OCI-LY3 (cell line): ENCODE results near the gene PRIM2.
"Not testable (repeated sequence)": the region's sequence is repeated elsewhere in the genome, so short reads cannot be mapped to it uniquely, and the experiment has no call there.

Experiments used
- H2AFZ ChIP-seq: fragments of 200-600, 300-600 bp; shearing (Covaris generic); 2 replicates; pipeline ENCODE4 v1.6.0; 2014; ENCODE audit warnings: antibody characterized with exemption, low read depth, low read length
- H3K27ac ChIP-seq: fragments of 200-600, 300-600 bp; sonication (generic); 2 replicates; pipeline ENCODE4 v1.5.1; 2014; ENCODE audit warnings: mild to moderate bottlenecking, low read length, moderate library complexity, mixed read lengths
- H3K27me3 ChIP-seq: fragments of 200-600, 300-600 bp; sonication (generic); 2 replicates; pipeline ENCODE4 v1.6.1; 2014; ENCODE audit warnings: low read depth, low read length, mixed read lengths
- H3K36me3 ChIP-seq: fragments of 200-600, 300-600 bp; sonication (generic); replicated peaks from 2 replicates; pipeline ENCODE3; 2014; ENCODE audit warnings: low read depth, low read length, mixed read lengths
- H3K4me1 ChIP-seq: fragments of 300-600, 200-600 bp; sonication (generic); 2 replicates; pipeline ENCODE4 v1.6.1; 2014; ENCODE audit warnings: low read length, mixed read lengths
- H3K4me2 ChIP-seq: fragments of 200-600, 300-600 bp; sonication (generic); 2 replicates; pipeline ENCODE4 v1.6.1; 2014; ENCODE audit warnings: low read length, mixed read lengths
- H3K4me3 ChIP-seq: fragments of 300-600, 200-600 bp; sonication (generic); 2 replicates; pipeline ENCODE4 v1.5.1; 2014; ENCODE audit warnings: antibody characterized with exemption, mild to moderate bottlenecking, low read length, moderate library complexity
- H3K79me2 ChIP-seq: fragments of 300-600, 200-600 bp; shearing (Covaris generic); 2 replicates; pipeline ENCODE4 v1.6.1; 2014; ENCODE audit warnings: mild to moderate bottlenecking, low read length, mixed read lengths
- H3K9ac ChIP-seq: fragments of 300-600, 200-600 bp; shearing (Covaris generic); 2 replicates; pipeline ENCODE4 v1.6.0; 2014; ENCODE audit warnings: mild to moderate bottlenecking, low read length, moderate library complexity
- H3K9me3 ChIP-seq: fragments of 200-600, 300-600 bp; shearing (Covaris generic); 2 replicates; pipeline ENCODE4 v1.6.1; 2014; ENCODE audit warnings: low read length, mixed read lengths; ENCODE audit not compliant: insufficient read depth
- H4K20me1 ChIP-seq: fragments of 200-600, 300-600 bp; sonication (generic); 2 replicates; pipeline ENCODE4 v1.6.1; 2016; ENCODE audit warnings: low read length, mixed read lengths; ENCODE audit not compliant: insufficient read depth
- EZH2phosphoT487 ChIP-seq: fragments of 200-600 bp; shearing (Covaris generic); IDR thresholded peaks from 2 replicates; pipeline ENCODE4 v1.6.1; 2018; ENCODE audit warnings: antibody characterized with exemption, mixed run types, low read depth
- TF ChIP-seq, protein P1 (sequence below): fragments of 200-600, 300-600 bp; sonication (generic); IDR thresholded peaks from 2 replicates; pipeline ENCODE4 v1.5.1; 2014; ENCODE audit warnings: antibody characterized with exemption, low read length, low read depth

Gene PRIM2

DNA sequence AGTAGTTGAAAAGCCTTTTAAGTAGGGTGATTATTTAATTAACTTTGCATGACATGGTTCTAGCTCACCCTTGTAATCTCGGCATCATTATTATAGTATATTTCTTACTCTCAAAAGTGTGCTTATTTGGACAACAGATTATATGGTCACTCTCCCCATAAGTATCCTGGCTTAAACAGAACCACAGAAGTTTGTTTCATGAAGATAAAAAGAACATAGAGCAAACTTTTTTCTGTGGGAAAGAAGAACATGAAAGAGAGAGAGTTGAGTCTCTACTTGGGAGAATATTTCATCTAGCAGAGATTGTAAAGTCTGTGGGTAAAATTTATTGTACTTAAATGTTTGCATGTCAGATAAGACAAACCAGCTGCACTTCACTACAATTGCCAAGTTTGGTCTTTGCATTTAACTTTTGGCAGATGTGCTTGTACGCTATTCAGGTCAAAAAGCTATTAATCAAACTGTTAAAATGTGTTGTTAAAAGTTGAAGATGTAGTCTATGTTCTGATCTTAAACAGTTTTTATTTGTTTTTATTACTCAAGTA is 33.4 kb upstream of the PRIM2 start:
- no peak overlapping the region for H3K4me2 ChIP-seq
- H3K4me1 ChIP-seq: no peaks in the 10 kb centered on the region
- H3K4me3 ChIP-seq: no peak overlapping the region
- H4K20me1 ChIP-seq: no peaks in the 10 kb centered on the region
- H2AFZ ChIP-seq: no peak overlapping the region
- no peaks in the 10 kb centered on the region for H3K9me3 ChIP-seq
- TF ChIP-seq, protein P1, sequence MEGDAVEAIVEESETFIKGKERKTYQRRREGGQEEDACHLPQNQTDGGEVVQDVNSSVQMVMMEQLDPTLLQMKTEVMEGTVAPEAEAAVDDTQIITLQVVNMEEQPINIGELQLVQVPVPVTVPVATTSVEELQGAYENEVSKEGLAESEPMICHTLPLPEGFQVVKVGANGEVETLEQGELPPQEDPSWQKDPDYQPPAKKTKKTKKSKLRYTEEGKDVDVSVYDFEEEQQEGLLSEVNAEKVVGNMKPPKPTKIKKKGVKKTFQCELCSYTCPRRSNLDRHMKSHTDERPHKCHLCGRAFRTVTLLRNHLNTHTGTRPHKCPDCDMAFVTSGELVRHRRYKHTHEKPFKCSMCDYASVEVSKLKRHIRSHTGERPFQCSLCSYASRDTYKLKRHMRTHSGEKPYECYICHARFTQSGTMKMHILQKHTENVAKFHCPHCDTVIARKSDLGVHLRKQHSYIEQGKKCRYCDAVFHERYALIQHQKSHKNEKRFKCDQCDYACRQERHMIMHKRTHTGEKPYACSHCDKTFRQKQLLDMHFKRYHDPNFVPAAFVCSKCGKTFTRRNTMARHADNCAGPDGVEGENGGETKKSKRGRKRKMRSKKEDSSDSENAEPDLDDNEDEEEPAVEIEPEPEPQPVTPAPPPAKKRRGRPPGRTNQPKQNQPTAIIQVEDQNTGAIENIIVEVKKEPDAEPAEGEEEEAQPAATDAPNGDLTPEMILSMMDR: no peak
- no peak for TF ChIP-seq EZH2phosphoT487
- no peak overlapping the region for H3K9ac ChIP-seq
- H3K36me3 ChIP-seq: no peaks in the 10 kb centered on the region
- no peaks in the 10 kb centered on the region for H3K79me2 ChIP-seq
- no peak overlapping the region for H3K27ac ChIP-seq
- no peaks in the 10 kb centered on the region for H3K27me3 ChIP-seq

DNA sequence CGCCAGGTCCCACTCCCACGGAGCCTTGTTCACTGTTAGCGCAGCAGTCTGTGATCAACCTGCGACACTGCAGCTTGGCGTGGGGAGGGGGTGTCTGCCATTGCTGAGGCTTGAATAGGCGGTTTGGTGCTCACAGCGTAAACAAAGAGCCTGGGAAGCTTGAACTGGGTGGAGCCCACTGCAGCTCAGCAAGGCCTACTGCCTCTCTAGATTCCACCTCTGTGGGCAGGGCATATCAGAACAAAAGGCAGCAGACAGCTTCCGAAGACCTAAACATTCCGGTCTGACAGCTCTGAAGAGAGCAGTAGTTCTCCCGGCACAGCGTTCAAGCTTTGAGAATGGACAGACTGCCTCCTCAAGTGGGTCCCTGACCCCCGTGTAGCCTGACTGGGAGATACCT is 29.3 kb upstream of the PRIM2 start:
- not testable (repeated sequence) for H3K4me3 ChIP-seq, H3K27me3 ChIP-seq, H4K20me1 ChIP-seq, H3K4me1 ChIP-seq, H3K27ac ChIP-seq, H2AFZ ChIP-seq, H3K9me3 ChIP-seq, H3K79me2 ChIP-seq, H3K36me3 ChIP-seq, H3K9ac ChIP-seq, H3K4me2 ChIP-seq

DNA sequence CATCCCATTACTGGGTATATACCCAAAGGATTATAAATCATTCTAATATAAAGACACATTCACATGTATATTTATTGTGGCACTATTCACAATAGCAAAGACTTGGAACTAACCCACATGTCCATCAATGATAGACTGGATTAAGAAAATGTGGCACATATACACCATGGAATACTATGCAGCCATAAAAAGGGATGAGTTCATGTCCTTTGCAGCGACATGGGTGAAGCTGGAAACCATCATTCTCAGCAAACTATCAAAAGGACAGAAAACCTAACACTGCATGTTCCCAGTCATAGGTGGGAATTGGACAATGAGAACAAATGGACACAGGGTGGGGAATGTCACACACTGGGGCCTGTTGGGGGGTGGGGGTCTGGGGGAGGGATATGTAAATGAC is 24.0 kb upstream of the PRIM2 start:
- H3K4me2 ChIP-seq, H3K9ac ChIP-seq, H3K4me3 ChIP-seq, H3K27ac ChIP-seq, H3K4me1 ChIP-seq, H3K36me3 ChIP-seq, H2AFZ ChIP-seq, H4K20me1 ChIP-seq, H3K9me3 ChIP-seq, H3K79me2 ChIP-seq, H3K27me3 ChIP-seq: not testable (repeated sequence)

DNA sequence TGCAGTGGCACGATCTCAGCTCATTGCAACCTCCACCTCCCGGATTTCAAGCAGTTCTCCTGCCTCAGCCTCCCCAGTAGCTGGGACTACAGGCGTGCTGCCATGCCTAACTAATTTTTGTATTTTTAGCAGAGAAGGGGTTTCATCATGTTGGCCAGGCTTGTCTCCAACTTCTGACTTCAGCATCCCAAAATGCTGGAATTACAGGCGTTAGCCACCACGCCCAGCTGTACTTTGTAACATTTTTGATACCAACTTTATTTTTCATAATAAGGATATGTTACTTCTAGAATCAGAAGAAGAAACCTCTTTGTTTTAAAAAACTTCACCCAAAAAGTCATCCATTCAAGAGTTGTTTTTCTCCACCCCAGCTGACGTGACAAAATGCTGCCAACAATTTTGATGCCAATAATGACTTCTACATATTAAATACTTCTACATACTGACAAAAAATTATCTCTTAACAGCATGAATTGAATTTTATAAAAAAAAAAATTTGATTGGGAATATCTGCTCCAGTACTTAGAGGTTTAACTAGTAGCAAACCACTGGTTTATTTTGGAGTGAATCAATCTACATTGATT is 22.5 kb upstream of the PRIM2 start:
- no peaks in the 10 kb centered on the region for H3K27me3 ChIP-seq
- H2AFZ ChIP-seq: no peak overlapping the region
- no peaks in the 10 kb centered on the region for H3K36me3 ChIP-seq
- no peaks in the 10 kb centered on the region for H3K4me1 ChIP-seq
- no peak overlapping the region for H3K27ac ChIP-seq
- H3K9me3 ChIP-seq: no peaks in the 10 kb centered on the region
- H3K4me2 ChIP-seq: no peak overlapping the region
- no peak overlapping the region for H3K9ac ChIP-seq
- no peak for TF ChIP-seq EZH2phosphoT487
- TF ChIP-seq, protein P1: no peak
- no peak overlapping the region for H3K4me3 ChIP-seq
- H3K79me2 ChIP-seq: no peaks in the 10 kb centered on the region
- no peaks in the 10 kb centered on the region for H4K20me1 ChIP-seq

DNA sequence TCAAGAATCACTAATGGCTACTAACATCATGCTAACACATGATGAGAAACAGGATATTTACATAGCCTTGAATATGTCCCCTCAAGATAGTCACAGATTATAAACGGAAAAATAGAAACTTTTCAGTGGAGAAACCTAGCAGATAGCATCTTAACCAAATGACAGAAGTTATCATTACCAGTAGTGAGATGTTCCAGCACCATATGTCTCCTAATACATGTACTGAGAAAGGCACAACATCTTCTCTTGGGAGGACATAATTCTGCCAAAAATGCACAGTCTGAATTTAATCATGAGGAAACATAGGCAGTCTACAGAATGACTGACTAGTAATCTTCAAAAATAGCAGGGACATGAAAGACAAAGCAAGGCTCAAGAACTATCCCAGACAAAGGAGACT is 19.9 kb upstream of the PRIM2 start:
- Histone ChIP-seq H3K9ac (no peak overlapping the region), H4K20me1 (no peaks in the 10 kb centered on the region), H2AFZ (no peak overlapping the region), H3K4me2 (no peak overlapping the region), H3K9me3 (no peaks in the 10 kb centered on the region), H3K4me1 (no peaks in the 10 kb centered on the region), H3K36me3 (no peaks in the 10 kb centered on the region), H3K4me3 (no peak overlapping the region), H3K79me2 (no peaks in the 10 kb centered on the region), H3K27me3 (no peaks in the 10 kb centered on the region), H3K27ac (no peak overlapping the region)
- TF ChIP-seq, protein P1: no peak
- no peak for TF ChIP-seq EZH2phosphoT487
